HepG2 (cell line): Measurements from ENCODE around the gene OR51A7. TPM values are rescaled to one million over a fixed set of nuclear protein-coding genes. Genes with fewer than 3 reads are reported as not detected.

ENCODE experiments used
- ATAC-seq: fragments of 200-7000 bp; cut with Tn5 transposase; 3 replicates; pipeline ENCODE4 v1.9.1; 2020; ENCODE audit warnings: mild to moderate bottlenecking, moderate library complexity
- BruUV-seq: library from RNA; stranded (reverse); fragments of 400-500 nt; replicated peaks from 2 replicates; lab custom pipeline; 2021; lab: Mats Ljungman, UMichigan
- CTCF ChIA-PET: fragments of 300-600 bp; formaldehyde crosslinking; extraction: SDS; loops from one replicate; lab custom pipeline; 2021; ENCODE audit warnings: low total read pairs, inconsistent platforms, low intra/inter-chr PET ratio; lab: Yijun Ruan, JAX
- POLR2A ChIA-PET: fragments of 350-600 bp; sonication (Branson Sonifier 250); formaldehyde crosslinking; loops from one replicate; lab custom pipeline; 2020; ENCODE audit warnings: antibody characterized with exemption, inconsistent platforms; lab: Yijun Ruan, JAX
- DNase-seq: peaks from one replicate; pipeline ENCODE4 v3.0.0-alpha.2; 2015; ENCODE audit warnings: low spot score
- FAIRE-seq: peaks from 3 replicates; lab custom pipeline; 2011; peaks lifted over from hg19 to GRCh38; lab: Jason Lieb, UNC
- H2AFZ ChIP-seq: one replicate; pipeline ENCODE4 v1.6.1; 2011; ENCODE audit warnings: low read length, inconsistent platforms
- H3K27ac ChIP-seq: fragments of 300-600 bp; 3 replicates; pipeline ENCODE4 v1.8.0; 2011; ENCODE audit warnings: mixed run types, mild to moderate bottlenecking, mixed read lengths, low read length, inconsistent platforms; ENCODE audit not compliant: insufficient read depth; ENCODE audit errors: extremely low read length
- H3K27me3 ChIP-seq, 2 experiments: fragments of 200-600 bp in 1 of 2; 2 replicates in 1 of 2; 3 replicates in 1 of 2; pipeline versions ENCODE4 v1.6.0 to v1.8.0; 2011; ENCODE audit warnings: low read length in 2 of 2, mild to moderate bottlenecking in 2 of 2, moderate library complexity in 2 of 2, inconsistent platforms in 1 of 2; ENCODE audit not compliant: insufficient read depth in 2 of 2, control insufficient read depth in 1 of 2
- H3K36me3 ChIP-seq, 2 experiments: fragments of 200-600 bp in 1 of 2; replicated peaks in 1 of 2; 2 replicates in 1 of 2; 3 replicates in 1 of 2; pipeline versions ENCODE4 v1.5.1 to v1.8.0; 2011; ENCODE audit warnings: low read length in 2 of 2, inconsistent platforms in 1 of 2; ENCODE audit not compliant: insufficient read depth in 2 of 2, control insufficient read depth in 1 of 2
- H3K4me1 ChIP-seq: 2 replicates; pipeline ENCODE4 v1.5.1; 2012; ENCODE audit warnings: low read length, inconsistent platforms; ENCODE audit not compliant: insufficient read depth
- H3K4me2 ChIP-seq: 2 replicates; pipeline ENCODE4 v1.6.0; 2011; ENCODE audit warnings: low read depth, low read length, inconsistent platforms
- H3K4me3 ChIP-seq, 3 experiments: fragments of 200-600 bp in 1 of 3; sonication (generic), shearing (Covaris generic) in 1 of 3; replicated peaks in 1 of 3; 2 replicates each; pipeline ENCODE4 v1.5.1; 2011 to 2016; ENCODE audit warnings: low read length in 3 of 3, inconsistent platforms in 2 of 3, low read depth in 2 of 3, mild to moderate bottlenecking in 2 of 3, control low read depth in 1 of 3, mixed read lengths in 1 of 3; ENCODE audit not compliant: insufficient read depth in 1 of 3
- H3K79me2 ChIP-seq: one replicate; pipeline ENCODE4 v1.6.1; 2011; ENCODE audit warnings: low read length, inconsistent platforms; ENCODE audit not compliant: insufficient read depth
- H3K9ac ChIP-seq: 2 replicates; pipeline ENCODE4 v1.6.0; 2011; ENCODE audit warnings: mild to moderate bottlenecking, low read depth, low read length, inconsistent platforms; ENCODE audit not compliant: insufficient read depth
- H3K9me3 ChIP-seq: 2 replicates; pipeline ENCODE4 v1.5.1; 2012; ENCODE audit warnings: mild to moderate bottlenecking, low read length
- H4K20me1 ChIP-seq: 2 replicates; pipeline ENCODE4 v1.6.0; 2011; ENCODE audit warnings: inconsistent platforms, mild to moderate bottlenecking, low read length, moderate library complexity; ENCODE audit not compliant: insufficient read depth
- CBX1 ChIP-seq: IDR thresholded peaks from one replicate; pipeline ENCODE4 v1.6.1; 2016; ENCODE audit warnings: antibody characterized with exemption, low read depth
- MEIS1 ChIP-seq: sonication (generic); formaldehyde crosslinking; IDR thresholded peaks from 2 replicates; pipeline ENCODE4 v1.9.0; 2021; ENCODE audit warnings: mild to moderate bottlenecking, missing genetic modification reagents, moderate library complexity, borderline replicate concordance
- MYNN ChIP-seq: sonication (generic); formaldehyde crosslinking; IDR thresholded peaks from 2 replicates; pipeline ENCODE4 v1.4.0; 2020; ENCODE audit warnings: mild to moderate bottlenecking, low read depth, missing genetic modification reagents
- STAG1 ChIP-seq: sonication (generic); formaldehyde crosslinking; IDR thresholded peaks from 2 replicates; pipeline ENCODE4 v1.4.0; 2020; ENCODE audit warnings: missing genetic modification reagents
- THYN1 ChIP-seq: sonication (generic); formaldehyde crosslinking; IDR thresholded peaks from 2 replicates; pipeline ENCODE4 v1.8.1; 2023; ENCODE audit warnings: low read depth, mild to moderate bottlenecking, moderate library complexity, missing genetic modification reagents, borderline replicate concordance
- ZNF296 ChIP-seq: sonication (generic); formaldehyde crosslinking; conservative IDR thresholded peaks from 2 replicates; pipeline ENCODE4 v1.5.0; 2020; ENCODE audit warnings: mild to moderate bottlenecking, missing genetic modification reagents
- ZNF564 ChIP-seq: sonication (generic); formaldehyde crosslinking; IDR thresholded peaks from 2 replicates; pipeline ENCODE4 v1.8.1; 2023; ENCODE audit warnings: mild to moderate bottlenecking, missing genetic modification reagents
- in situ Hi-C: cut with HindIII; loops from 2 replicates; pipeline ENCODE4 v1.10.0; 2017; ENCODE audit warnings: low pct_unique_long_range_greater_than_20kb; ENCODE audit not compliant: extremely low pct_ligation_motif_present
- intact Hi-C: fragments of 100-400 bp; cut with micrococcal nuclease; formaldehyde crosslinking; loops from one replicate; pipeline ENCODE4 v1.10.0; 2022; ENCODE audit not compliant: unreplicated experiment
- polyA plus RNA-seq, 8 experiments: library from polyadenylated mRNA; depleted of rRNA in 3 of 8; stranded (reverse) in 7 of 8; unstranded in 1 of 8; fragments of >200 nt; fragmentation: Illumina TruSeq in 4 of 8; extraction: Trizol in 4 of 8; gene quantifications; 2 replicates each; pipeline versions ENCODE4 v1.2.1 to v1.2.3, GENCODE V29; 2011 to 2016; ENCODE audit warnings: low read depth in 4 of 8, missing spikeins in 1 of 8, mixed read lengths in 1 of 8; ENCODE audit not compliant: insufficient read depth in 1 of 8
- total RNA-seq, 5 experiments: library from RNA; depleted of rRNA; stranded (reverse); fragments of >200 nt; fragmentation: Illumina TruSeq; extraction: Trizol; gene quantifications; 2 replicates each; pipeline ENCODE4 v1.2.3, GENCODE V29; 2016; ENCODE audit warnings: low read depth in 1 of 5
- TF ChIP-seq, protein P1 (sequence below), 2 experiments: sonication (generic) in 1 of 2; formaldehyde crosslinking in 1 of 2; IDR thresholded peaks; 2 replicates each; pipeline versions ENCODE4 v1.6.1 to v1.9.0; 2014 to 2022; ENCODE audit warnings: antibody characterized with exemption in 1 of 2, borderline replicate concordance in 1 of 2, inconsistent platforms in 1 of 2, low read depth in 1 of 2, missing genetic modification reagents in 1 of 2
- TF ChIP-seq, protein P2 (sequence below): sonication (generic); formaldehyde crosslinking; IDR thresholded peaks from 2 replicates; pipeline ENCODE4 v1.4.0; 2020; ENCODE audit warnings: mild to moderate bottlenecking, missing genetic modification reagents
- TF ChIP-seq, protein P3 (sequence below): sonication (generic); formaldehyde crosslinking; IDR thresholded peaks from 2 replicates; pipeline ENCODE4 v1.5.0; 2020; ENCODE audit warnings: mild to moderate bottlenecking, missing genetic modification reagents, borderline replicate concordance

OR51A7 gene
- total and polyA plus RNA-seq, 2 of the 13 experiments (the other 11 are each of a cell fraction or from before 2014, with no cell fraction given) = not detected

DNA sequence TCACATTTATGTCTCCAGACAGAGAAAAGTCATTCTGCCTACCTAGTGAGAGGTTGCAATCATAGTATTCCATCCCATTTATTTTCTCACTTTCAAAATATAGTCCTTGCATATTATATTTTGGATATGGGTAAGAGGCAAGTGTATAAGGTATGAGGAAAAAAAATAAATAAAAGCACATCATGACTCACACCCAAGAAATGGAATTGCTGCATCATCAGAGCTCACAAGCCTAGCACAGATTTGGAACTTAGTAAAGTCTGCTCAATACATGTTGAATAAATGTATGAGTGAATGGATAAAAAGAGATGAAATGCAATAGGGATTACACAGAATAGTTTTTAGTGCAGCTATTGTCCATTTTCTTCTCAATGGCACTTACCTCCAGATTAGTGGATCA lies 23.0 kb downstream of the OR51A7 start:
- TF ChIP-seq MYNN (CRISPR knock-in tag) = no peak
- TF ChIP-seq THYN1 (CRISPR knock-in tag) = no peak
- TF ChIP-seq, protein P1, sequence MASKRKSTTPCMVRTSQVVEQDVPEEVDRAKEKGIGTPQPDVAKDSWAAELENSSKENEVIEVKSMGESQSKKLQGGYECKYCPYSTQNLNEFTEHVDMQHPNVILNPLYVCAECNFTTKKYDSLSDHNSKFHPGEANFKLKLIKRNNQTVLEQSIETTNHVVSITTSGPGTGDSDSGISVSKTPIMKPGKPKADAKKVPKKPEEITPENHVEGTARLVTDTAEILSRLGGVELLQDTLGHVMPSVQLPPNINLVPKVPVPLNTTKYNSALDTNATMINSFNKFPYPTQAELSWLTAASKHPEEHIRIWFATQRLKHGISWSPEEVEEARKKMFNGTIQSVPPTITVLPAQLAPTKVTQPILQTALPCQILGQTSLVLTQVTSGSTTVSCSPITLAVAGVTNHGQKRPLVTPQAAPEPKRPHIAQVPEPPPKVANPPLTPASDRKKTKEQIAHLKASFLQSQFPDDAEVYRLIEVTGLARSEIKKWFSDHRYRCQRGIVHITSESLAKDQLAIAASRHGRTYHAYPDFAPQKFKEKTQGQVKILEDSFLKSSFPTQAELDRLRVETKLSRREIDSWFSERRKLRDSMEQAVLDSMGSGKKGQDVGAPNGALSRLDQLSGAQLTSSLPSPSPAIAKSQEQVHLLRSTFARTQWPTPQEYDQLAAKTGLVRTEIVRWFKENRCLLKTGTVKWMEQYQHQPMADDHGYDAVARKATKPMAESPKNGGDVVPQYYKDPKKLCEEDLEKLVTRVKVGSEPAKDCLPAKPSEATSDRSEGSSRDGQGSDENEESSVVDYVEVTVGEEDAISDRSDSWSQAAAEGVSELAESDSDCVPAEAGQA (IDR thresholded peaks at IDR 0.05; ENCODE audit: low read depth) = no peak
- TF ChIP-seq, protein P1 (CRISPR knock-in tag; IDR thresholded peaks at IDR 0.05; ENCODE audit: borderline replicate concordance) = no peak
- no peak for TF ChIP-seq ZNF296 (CRISPR knock-in tag)
- TF ChIP-seq CBX1 = no peak
- TF ChIP-seq, protein P2, sequence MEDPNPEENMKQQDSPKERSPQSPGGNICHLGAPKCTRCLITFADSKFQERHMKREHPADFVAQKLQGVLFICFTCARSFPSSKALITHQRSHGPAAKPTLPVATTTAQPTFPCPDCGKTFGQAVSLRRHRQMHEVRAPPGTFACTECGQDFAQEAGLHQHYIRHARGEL (CRISPR knock-in tag) = no peak
- no peak for TF ChIP-seq MEIS1 (CRISPR knock-in tag)
- TF ChIP-seq STAG1 = no peak
- TF ChIP-seq, protein P3, sequence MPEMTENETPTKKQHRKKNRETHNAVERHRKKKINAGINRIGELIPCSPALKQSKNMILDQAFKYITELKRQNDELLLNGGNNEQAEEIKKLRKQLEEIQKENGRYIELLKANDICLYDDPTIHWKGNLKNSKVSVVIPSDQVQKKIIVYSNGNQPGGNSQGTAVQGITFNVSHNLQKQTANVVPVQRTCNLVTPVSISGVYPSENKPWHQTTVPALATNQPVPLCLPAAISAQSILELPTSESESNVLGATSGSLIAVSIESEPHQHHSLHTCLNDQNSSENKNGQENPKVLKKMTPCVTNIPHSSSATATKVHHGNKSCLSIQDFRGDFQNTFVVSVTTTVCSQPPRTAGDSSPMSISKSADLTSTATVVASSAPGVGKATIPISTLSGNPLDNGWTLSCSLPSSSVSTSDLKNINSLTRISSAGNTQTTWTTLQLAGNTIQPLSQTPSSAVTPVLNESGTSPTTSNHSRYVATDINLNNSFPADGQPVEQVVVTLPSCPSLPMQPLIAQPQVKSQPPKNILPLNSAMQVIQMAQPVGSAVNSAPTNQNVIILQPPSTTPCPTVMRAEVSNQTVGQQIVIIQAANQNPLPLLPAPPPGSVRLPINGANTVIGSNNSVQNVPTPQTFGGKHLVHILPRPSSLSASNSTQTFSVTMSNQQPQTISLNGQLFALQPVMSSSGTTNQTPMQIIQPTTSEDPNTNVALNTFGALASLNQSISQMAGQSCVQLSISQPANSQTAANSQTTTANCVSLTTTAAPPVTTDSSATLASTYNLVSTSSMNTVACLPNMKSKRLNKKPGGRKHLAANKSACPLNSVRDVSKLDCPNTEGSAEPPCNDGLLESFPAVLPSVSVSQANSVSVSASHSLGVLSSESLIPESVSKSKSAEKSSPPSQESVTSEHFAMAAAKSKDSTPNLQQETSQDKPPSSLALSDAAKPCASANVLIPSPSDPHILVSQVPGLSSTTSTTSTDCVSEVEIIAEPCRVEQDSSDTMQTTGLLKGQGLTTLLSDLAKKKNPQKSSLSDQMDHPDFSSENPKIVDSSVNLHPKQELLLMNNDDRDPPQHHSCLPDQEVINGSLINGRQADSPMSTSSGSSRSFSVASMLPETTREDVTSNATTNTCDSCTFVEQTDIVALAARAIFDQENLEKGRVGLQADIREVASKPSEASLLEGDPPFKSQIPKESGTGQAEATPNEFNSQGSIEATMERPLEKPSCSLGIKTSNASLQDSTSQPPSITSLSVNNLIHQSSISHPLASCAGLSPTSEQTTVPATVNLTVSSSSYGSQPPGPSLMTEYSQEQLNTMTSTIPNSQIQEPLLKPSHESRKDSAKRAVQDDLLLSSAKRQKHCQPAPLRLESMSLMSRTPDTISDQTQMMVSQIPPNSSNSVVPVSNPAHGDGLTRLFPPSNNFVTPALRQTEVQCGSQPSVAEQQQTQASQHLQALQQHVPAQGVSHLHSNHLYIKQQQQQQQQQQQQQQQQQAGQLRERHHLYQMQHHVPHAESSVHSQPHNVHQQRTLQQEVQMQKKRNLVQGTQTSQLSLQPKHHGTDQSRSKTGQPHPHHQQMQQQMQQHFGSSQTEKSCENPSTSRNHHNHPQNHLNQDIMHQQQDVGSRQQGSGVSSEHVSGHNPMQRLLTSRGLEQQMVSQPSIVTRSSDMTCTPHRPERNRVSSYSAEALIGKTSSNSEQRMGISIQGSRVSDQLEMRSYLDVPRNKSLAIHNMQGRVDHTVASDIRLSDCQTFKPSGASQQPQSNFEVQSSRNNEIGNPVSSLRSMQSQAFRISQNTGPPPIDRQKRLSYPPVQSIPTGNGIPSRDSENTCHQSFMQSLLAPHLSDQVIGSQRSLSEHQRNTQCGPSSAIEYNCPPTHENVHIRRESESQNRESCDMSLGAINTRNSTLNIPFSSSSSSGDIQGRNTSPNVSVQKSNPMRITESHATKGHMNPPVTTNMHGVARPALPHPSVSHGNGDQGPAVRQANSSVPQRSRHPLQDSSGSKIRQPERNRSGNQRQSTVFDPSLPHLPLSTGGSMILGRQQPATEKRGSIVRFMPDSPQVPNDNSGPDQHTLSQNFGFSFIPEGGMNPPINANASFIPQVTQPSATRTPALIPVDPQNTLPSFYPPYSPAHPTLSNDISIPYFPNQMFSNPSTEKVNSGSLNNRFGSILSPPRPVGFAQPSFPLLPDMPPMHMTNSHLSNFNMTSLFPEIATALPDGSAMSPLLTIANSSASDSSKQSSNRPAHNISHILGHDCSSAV (CRISPR knock-in tag) = no peak
- TF ChIP-seq ZNF564 (CRISPR knock-in tag) = no peak
- TF ChIP-seq, all 625 proteins: peak for 0
- Histone ChIP-seq H3K79me2 (no peaks in the 10 kb centered on the region), H2AFZ (no peak overlapping the region), H3K27ac (no peak overlapping the region), H3K36me3 (no peaks in the 10 kb centered on the region), H3K9me3 (no peaks in the 10 kb centered on the region), H3K4me1 (no peaks in the 10 kb centered on the region), H4K20me1 (no peaks in the 10 kb centered on the region), H3K4me2 (no peak overlapping the region), H3K27me3 (peaks cover 0 to 3% of the 10 kb centered on the region in 2 experiments; a peak in 1 of 5 replicates), H3K4me3 (no peak overlapping the region), H3K9ac (no peak overlapping the region)
- FAIRE-seq (no peak), DNase-seq (no peak), ATAC-seq (no peak)
- in situ Hi-C loops = no loop called here
- BruUV-seq = no TSS peak
- intact Hi-C loops = no loop called here
- POLR2A ChIA-PET = no interaction called here
- CTCF ChIA-PET = no interaction called here
